ENCODE data around the gene ERFL.

GRCh38 chr19:41868120-41868988 lies 59.9 kb downstream of the ERFL start:
- no peak for TF ChIP-seq CTCF (IDR thresholded peaks at IDR 0.05; ENCODE audit: low read depth, low read length)
- TF ChIP-seq EZH2phosphoT487 (IDR thresholded peaks at IDR 0.05; ENCODE audit: low read depth): no peak

All from OCI-LY3 (cell line).